SH-SY5Y (cell line): ENCODE measurements around the gene MAP3K14.

Experiments used
- GATA2 ChIP-seq: IDR thresholded peaks from 2 replicates; pipeline ENCODE4 v1.6.1; 2011; ENCODE audit warnings: mild to moderate bottlenecking, low read depth, low read length
- GATA3 ChIP-seq: IDR thresholded peaks from 2 replicates; pipeline ENCODE4 v1.6.1; 2011; ENCODE audit warnings: low read depth, mild to moderate bottlenecking, low read length, moderate library complexity

DNA sequence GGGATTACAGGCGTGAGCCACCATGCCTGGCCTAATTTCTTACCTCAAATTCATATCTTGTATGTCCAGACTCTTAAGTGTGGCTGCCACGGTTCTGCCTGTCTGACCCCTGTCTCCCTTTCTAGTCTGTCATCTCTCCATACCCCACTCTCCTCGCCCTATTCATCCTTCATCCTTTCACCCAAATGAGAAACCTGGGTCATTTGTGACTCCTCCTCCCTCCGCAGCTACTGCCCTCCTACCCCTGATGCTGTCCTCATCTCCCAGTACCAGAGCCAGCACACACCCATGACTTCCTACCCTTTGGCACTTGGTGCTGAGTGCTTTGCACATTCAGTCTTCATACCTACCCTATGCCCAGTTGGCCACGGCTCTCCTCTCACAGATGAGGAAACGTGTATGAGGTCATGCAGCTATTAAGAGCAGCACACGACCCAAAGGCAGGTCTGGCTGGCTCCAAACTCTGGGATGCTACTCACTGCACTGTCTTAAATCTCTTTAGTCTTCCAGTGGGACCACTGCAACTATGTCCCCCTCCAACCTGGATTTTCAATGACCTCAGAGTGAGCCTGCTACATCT is 56.5 kb downstream of the MAP3K14 start:
- TF ChIP-seq GATA2 (no peak), GATA3 (no peak)
